Measurements from ENCODE around the gene PPP5C.

- no peak for TF ChIP-seq TCF12 (IDR thresholded peaks at IDR 0.05; ENCODE audit: low read depth)
- no peak for TF ChIP-seq RAD21 (IDR thresholded peaks at IDR 0.05; ENCODE audit: low read depth)
- TF ChIP-seq YY1 (IDR thresholded peaks at IDR 0.05; ENCODE audit: low read depth), result no peak
- TF ChIP-seq CREB1 (IDR thresholded peaks at IDR 0.05; ENCODE audit: low read depth), result no peak
- TF ChIP-seq EP300 (IDR thresholded peaks at IDR 0.05; ENCODE audit: borderline replicate concordance), result no peak
- TF ChIP-seq MAX (IDR thresholded peaks at IDR 0.05), result no peak
- no peak for TF ChIP-seq CEBPB (IDR thresholded peaks at IDR 0.05)
Measured at GRCh38 chr19:46350758-46351159, 3.9 kb downstream of the PPP5C start.
